T47D (cell line): ENCODE results near the gene LGI4.

ENCODE experiments used
- DNase-seq, 2 experiments: peaks; one replicate each; pipeline versions ENCODE4 v3.0.0 to v3.0.0-alpha.2; 2011 to 2012; ENCODE audit warnings: low read depth in 1 of 2, low spot score in 1 of 2
- JUND ChIP-seq: IDR thresholded peaks from 2 replicates; pipeline ENCODE4 v1.6.1; 2012; ENCODE audit warnings: low read depth
- in situ Hi-C: cut with HindIII; loops from 2 replicates; pipeline ENCODE4 v1.10.0; 2016; ENCODE audit warnings: low sequenced_read_pairs, low pct_unique_long_range_greater_than_20kb

The LGI4 gene

DNA sequence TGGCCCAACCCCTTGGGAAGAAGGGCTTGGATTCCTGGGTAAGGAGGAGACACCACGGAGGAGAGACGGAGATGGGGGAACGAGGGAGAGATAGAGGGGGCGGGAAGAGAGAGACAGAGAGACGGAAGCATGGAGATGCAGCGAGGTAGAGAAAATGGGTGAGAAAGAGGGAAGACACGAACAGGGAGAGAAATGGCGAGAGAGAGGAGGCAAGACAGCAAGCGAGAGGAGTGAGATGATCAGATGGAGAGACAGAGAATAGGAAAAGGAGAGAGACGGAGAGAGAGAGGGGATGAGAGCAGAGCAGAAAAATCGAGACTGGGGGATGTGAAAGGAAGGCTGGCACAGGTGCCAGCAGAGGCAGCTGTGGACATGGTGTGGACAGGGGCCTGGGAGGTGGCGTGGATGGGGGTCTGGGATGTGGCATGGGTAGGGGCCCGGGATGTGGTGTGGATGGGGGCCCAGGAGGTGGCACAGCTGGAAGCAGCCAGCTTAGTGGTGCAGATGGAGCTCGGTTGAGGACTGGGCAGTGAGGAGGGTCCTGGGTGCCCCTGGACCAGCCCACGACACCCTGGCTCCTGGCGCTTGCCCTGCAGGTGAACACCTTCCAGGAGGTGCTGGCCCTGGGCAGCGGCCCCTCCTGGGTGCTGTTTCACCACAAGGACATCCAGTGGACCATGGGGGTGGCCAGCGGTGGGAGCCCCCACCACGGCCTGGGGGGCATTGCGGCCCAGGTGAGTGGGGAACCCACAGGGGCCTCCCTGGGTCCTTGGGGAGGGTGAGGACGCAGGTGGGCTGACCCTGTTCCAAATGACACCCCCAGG is 59.4 kb downstream of the LGI4 start:
- no peak for DNase-seq
- in situ Hi-C loops: no loop called here
- TF ChIP-seq JUND: no peak
